ENCODE results near the gene CCSER1. TPM values are rescaled to one million over a fixed set of nuclear protein-coding genes. Genes with fewer than 3 reads are reported as not detected.

CCSER1 gene
- total RNA-seq, 8 experiments from 2014 or later, result 6.9 to 59.5 (median 25.8) TPM

DNA sequence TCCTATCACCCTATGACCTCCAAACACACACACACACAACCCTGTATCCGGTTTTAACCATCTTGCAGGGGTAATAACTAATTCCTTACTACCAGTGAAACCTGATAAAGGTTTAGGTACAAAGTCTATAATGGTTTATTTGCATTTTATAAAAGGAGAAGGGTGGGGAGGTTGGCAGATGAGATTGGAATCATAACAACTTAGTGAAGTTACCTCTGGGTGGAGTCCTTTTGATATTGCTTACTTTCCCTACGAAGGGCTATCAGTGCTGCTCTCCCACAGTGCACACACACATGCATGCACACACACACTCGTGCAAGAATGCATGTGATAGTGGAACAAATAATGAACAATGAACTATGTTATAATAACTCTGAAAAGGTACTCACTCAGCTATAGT, 56.1 kb downstream of the CCSER1 start:
- peak in 1 of 8 experiments; percentile 22 for ATAC-seq (replicated peaks in 6 of 8)
- in situ Hi-C loops (cut with MboI; ENCODE audit: low pct_unique_long_range_greater_than_20kb in 2 of 9, low sequenced_read_pairs in 9 of 9, unreplicated experiment in 9 of 9), result no loop called here
- Histone ChIP-seq H3K27ac (no peak overlapping the region), H3K4me1 (replicated peaks in 1 of 2) (peaks cover 14 to 34% of the 10 kb centered on the region in 2 donors), H3K4me3 (no peak overlapping the region)
- WGBS, 10 experiments, result 0 to 100% (median 63%) methylated on average over 1 to 3 of the region's 3 CpGs; no CpG with 5 or more reads in 3 of the 10 experiments

DNA sequence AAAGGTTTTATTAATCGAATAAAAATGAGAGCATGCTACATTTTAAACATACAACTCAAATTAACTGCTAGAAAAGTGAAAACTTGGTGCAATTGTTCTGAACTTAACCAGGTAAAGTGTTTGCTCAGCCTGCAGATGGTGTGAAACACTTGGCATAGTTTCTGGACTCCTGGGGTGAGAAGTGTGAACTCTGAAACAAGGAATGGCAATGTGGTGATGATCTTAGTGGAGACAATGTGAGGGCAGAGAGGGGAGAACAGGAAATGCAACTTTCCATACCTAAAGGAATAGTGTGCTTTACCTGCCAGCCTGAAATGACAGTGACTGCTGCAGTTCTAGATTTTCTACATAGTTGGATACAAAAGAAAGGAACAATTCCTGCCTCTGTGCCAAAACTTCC, 57.4 kb downstream of the CCSER1 start:
- WGBS, 10 experiments, result 0 to 100% (median 80%) methylated on average over 1 of the region's 1 CpG; no CpG with 5 or more reads in 1 of the 10 experiments
- ATAC-seq (replicated peaks in 6 of 8), result no peak
- Histone ChIP-seq H3K4me3 (no peak overlapping the region), H3K27ac (no peak overlapping the region), H3K4me1 (replicated peaks in 1 of 2) (peaks cover 14 to 42% of the 10 kb centered on the region in 2 donors)
- in situ Hi-C loops (cut with MboI; ENCODE audit: low pct_unique_long_range_greater_than_20kb in 2 of 9, low sequenced_read_pairs in 9 of 9, unreplicated experiment in 9 of 9), result no loop called here

DNA sequence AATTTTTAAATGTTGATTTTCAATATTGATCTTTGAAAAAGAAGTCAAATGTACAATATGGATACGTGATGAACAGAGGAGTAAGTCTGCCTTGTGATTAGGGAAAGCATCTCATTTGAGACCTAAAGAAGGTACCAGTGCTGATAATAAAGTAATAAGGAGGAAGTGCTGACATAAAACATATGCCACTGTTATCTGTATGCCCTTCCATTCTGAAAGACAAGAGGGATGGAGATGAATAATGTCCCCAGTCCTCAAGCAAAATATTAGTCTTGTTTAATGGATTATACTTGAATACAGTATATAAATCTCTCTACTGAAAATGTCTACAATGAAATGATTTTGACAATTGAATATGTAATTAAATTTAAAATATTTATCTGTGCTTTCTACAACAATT, 58.2 kb downstream of the CCSER1 start:
- 10 to 100% (median 93%) methylated on average over 1 of the region's 1 CpG; no CpG with 5 or more reads in 2 of the 10 experiments for WGBS, 10 experiments
- in situ Hi-C loops (cut with MboI; ENCODE audit: low pct_unique_long_range_greater_than_20kb in 2 of 9, low sequenced_read_pairs in 9 of 9, unreplicated experiment in 9 of 9), result no loop called here
- H3K4me3 ChIP-seq, result no peak overlapping the region
- H3K27ac ChIP-seq, result no peak overlapping the region
- peaks cover 14 to 42% of the 10 kb centered on the region in 2 donors for H3K4me1 ChIP-seq (replicated peaks in 1 of 2)
- no peak for ATAC-seq (replicated peaks in 6 of 8)

DNA sequence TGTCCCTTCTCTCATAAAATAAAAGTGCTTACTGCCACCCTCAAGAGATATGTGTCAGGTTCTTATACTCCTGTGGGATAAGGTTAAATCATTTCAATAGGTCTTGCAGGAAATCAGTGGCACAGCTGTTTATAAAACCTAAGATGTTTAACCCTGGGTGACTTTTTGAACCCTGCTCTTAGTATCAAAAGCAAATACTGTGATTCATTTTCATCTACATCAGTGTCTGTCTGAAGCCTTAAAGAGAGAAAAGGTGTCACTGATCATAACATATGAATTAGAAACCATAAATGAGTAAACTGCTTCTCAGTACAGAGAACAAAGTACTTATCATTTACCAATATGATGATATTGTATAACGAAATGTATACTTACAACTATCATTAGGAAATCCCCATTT, 59.0 kb downstream of the CCSER1 start:
- Histone ChIP-seq H3K4me3 (no peak overlapping the region), H3K4me1 (replicated peaks in 1 of 2) (peaks cover 14 to 42% of the 10 kb centered on the region in 2 donors), H3K27ac (no peak overlapping the region)
- peak in 2 of 8 experiments; percentile 13 to 44 for ATAC-seq (replicated peaks in 6 of 8)
- WGBS, 10 experiments, result 6 to 100% (median 77%) methylated on average over 1 of the region's 1 CpG; no CpG with 5 or more reads in 1 of the 10 experiments
- in situ Hi-C loops (cut with MboI; ENCODE audit: low pct_unique_long_range_greater_than_20kb in 2 of 9, low sequenced_read_pairs in 9 of 9, unreplicated experiment in 9 of 9), result no loop called here

DNA sequence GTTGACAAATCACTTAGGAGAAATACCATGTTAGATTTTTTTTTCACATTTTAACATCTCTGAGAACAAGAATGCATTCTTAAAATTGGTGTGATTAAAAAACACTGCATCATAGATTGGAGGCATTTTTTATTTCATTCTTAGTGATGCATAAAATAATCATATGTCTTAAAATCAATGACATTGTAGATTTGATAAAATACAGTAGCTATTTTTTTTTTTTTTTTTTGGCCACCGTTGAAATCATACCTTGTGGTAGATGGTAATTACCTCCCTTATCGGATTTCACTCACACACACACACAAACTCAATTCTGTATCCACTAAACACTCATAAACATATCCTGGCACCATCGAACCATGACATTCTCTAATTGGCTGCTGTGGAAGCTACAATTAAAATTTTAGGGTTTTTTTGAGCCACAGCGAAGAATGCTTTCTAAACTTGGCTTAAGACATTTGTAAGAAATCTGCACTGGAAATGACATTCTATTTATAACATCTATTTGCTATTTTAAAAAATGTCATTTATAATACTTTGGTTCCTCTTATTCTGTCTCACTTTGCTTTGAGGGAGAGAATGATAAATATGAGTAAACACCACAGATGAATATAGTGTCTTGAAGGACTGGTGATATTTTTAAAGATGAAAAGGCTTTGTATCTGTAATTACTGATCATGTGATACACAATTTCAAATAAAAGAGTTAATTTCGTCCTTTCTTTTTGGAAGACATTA, 60.1 kb downstream of the CCSER1 start:
- in situ Hi-C loops (cut with MboI; ENCODE audit: low pct_unique_long_range_greater_than_20kb in 2 of 9, low sequenced_read_pairs in 9 of 9, unreplicated experiment in 9 of 9), result no loop called here
- 8 to 100% (median 82%) methylated on average over 2 to 5 of the region's 5 CpGs for WGBS, 10 experiments
- H3K4me3 ChIP-seq, result no peak overlapping the region
- peaks cover 14 to 42% of the 10 kb centered on the region in 2 donors for H3K4me1 ChIP-seq (replicated peaks in 1 of 2)
- no peak overlapping the region for H3K27ac ChIP-seq
- ATAC-seq (replicated peaks in 6 of 8), result no peak

DNA sequence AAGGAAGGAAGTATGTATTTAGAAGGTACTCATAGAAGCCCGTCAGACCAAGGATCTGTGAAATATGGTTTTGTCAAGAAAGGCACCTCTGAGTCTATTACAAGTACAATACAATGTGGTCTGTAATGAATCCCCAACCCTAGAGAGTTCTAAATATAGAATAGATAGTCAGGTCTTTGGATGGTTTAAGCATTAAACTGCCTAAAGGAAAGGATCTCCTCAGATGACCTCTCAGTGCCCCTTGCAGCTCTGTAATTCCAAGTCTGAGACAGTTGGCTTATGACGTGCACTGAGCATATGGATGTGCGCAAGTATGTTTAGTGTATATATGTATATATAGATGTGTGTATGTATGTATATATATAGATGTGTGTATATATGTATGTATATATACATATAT, 62.0 kb downstream of the CCSER1 start:
- H3K4me1 ChIP-seq (replicated peaks in 1 of 2), result peaks cover 14 to 42% of the 10 kb centered on the region in 2 donors
- no peak overlapping the region for H3K4me3 ChIP-seq
- no peak overlapping the region for H3K27ac ChIP-seq
- WGBS, 10 experiments, result 10 to 92% (median 41%) methylated on average over 1 to 3 of the region's 3 CpGs; no CpG with 5 or more reads in 3 of the 10 experiments
- ATAC-seq (replicated peaks in 6 of 8), result peak in 6 of 8 experiments; percentile 12 to 73 (median 50)
- in situ Hi-C loops (cut with MboI; ENCODE audit: low pct_unique_long_range_greater_than_20kb in 2 of 9, low sequenced_read_pairs in 9 of 9, unreplicated experiment in 9 of 9), result no loop called here

DNA sequence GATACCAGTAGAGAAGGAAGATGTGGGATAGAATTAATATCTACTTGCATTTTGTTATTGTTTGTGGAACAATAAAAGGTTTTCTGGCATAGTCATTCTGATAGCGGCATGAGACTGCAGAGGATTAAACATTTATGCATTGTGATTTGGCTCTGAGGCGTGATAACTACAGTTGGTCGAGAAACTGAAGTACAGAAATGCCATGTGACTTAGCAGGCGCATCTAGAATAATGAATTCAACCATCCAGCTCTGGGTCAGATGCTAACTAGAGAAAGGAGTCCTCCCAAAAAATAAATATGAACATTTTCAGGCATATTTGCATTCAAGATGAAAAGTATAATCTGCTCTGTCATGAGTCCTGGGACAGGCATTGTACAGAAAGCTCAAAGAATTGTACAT, 62.8 kb downstream of the CCSER1 start:
- 0 to 100% (median 85%) methylated on average over 1 to 4 of the region's 4 CpGs; no CpG with 5 or more reads in 2 of the 10 experiments for WGBS, 10 experiments
- Histone ChIP-seq H3K4me1 (replicated peaks in 1 of 2) (peaks cover 9 to 39% of the 10 kb centered on the region in 2 donors), H3K4me3 (no peak overlapping the region), H3K27ac (no peak overlapping the region)
- ATAC-seq (replicated peaks in 6 of 8), result peak in 3 of 8 experiments; percentile 67 to 74 (median 73)
- in situ Hi-C loops (cut with MboI; ENCODE audit: low pct_unique_long_range_greater_than_20kb in 2 of 9, low sequenced_read_pairs in 9 of 9, unreplicated experiment in 9 of 9), result no loop called here

DNA sequence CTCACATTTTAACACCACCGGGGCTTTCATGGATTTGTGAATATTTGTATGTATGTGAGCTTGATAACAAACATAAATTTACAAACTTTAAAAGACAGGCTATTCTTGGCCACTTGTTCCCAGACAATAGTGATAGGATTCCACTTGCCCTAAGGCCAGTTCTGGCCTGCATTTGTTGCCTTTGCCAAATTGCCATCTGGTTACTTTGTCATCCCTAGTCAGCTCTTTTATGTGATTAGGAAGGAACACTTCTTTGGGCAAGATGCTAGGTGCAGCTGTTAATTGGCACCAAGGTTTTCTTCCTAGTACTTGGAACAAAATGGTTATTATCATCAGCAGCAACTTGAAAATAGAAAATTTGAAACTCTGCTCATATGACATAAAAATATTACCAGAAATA, 63.3 kb downstream of the CCSER1 start:
- 0 to 100% (median 0%) methylated on average over 1 of the region's 1 CpG; no CpG with 5 or more reads in 3 of the 10 experiments for WGBS, 10 experiments
- peak in 3 of 8 experiments; percentile 27 to 36 (median 35) for ATAC-seq (replicated peaks in 6 of 8)
- H3K4me1 ChIP-seq (replicated peaks in 1 of 2), result peaks cover 5 to 33% of the 10 kb centered on the region in 2 donors
- H3K4me3 ChIP-seq, result no peak overlapping the region
- in situ Hi-C loops (cut with MboI; ENCODE audit: low pct_unique_long_range_greater_than_20kb in 2 of 9, low sequenced_read_pairs in 9 of 9, unreplicated experiment in 9 of 9), result no loop called here
- no peak overlapping the region for H3K27ac ChIP-seq

DNA sequence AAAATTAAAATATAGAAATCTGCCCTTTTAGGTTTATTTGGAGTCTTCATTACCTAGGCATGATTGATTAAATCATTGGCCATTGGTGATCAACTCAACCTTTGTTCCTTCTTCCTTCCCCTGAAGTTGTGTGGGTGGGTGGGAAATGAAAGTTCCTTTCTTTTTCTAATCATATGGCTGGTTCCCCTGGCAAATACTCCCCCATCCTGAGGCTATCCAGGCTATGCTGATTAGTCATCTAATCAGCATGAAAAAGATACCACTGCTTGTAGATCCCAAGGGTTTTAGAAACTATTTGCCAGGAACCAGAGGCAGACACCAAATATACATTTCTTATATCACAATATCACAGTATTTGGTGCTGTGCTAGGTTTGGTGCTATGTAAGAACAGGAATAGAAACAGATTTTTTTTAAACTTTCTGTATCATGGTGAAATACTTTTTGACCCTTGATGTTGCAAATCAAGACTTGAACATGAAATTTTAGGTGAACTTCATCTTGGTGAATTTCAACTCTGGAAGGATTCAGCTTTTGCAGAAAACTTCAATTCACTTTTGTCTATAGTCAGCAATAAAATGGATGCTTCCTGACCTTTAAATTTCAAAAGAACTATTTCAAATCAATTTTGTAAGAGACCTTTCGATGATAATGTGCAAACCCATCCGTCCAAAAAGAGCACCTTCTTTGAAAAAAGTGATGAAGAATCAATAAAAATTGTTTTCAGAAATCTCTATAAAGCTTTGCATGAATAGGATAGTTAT, 71.1 kb downstream of the CCSER1 start:
- no peaks in the 10 kb centered on the region for H3K4me1 ChIP-seq (replicated peaks in 1 of 2)
- 17 to 93% (median 80%) methylated on average over 2 of the region's 2 CpGs; no CpG with 5 or more reads in 1 of the 10 experiments for WGBS, 10 experiments
- no peak for ATAC-seq (replicated peaks in 6 of 8)
- no peak overlapping the region for H3K27ac ChIP-seq
- H3K4me3 ChIP-seq, result no peak overlapping the region
- in situ Hi-C loops (cut with MboI; ENCODE audit: low pct_unique_long_range_greater_than_20kb in 2 of 9, low sequenced_read_pairs in 9 of 9, unreplicated experiment in 9 of 9), result no loop called here

DNA sequence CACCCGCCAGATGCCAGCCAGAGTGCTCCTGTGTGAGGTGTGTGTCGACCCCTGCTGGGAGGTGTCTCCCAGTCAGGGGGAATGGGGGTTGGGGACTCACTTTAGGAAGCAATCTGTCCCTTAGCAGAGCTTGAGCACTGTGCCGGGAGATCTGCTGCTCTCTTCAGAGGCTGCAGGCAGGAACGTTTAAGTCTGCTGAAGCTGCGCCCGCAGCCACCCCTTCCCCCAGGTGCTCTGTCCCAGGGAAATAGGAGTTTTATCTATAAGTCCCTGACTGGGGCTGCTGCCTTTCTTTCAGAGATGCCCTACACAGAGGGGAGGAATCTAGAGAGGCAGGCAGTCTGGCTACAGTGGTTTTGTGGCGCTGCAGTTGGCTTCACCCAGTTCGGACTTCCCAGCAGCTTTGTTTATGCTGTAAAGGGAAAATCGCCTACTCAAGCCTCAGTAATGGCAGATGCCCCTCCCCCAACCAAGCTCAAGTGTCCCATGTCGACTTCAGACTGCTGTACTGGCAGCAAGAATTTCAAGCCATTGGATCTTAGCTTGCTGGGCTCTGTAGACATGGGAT, 80.8 kb downstream of the CCSER1 start:
- WGBS, 10 experiments, result 5 to 90% (median 78%) methylated on average over 2 to 6 of the region's 10 CpGs; no CpG with 5 or more reads in 5 of the 10 experiments
- ATAC-seq (replicated peaks in 6 of 8), result no peak
- Histone ChIP-seq H3K4me1 (replicated peaks in 1 of 2) (no peaks in the 10 kb centered on the region), H3K27ac (no peak overlapping the region), H3K4me3 (no peak overlapping the region)
- in situ Hi-C loops (cut with MboI; ENCODE audit: low pct_unique_long_range_greater_than_20kb in 2 of 9, low sequenced_read_pairs in 9 of 9, unreplicated experiment in 9 of 9), result no loop called here

DNA sequence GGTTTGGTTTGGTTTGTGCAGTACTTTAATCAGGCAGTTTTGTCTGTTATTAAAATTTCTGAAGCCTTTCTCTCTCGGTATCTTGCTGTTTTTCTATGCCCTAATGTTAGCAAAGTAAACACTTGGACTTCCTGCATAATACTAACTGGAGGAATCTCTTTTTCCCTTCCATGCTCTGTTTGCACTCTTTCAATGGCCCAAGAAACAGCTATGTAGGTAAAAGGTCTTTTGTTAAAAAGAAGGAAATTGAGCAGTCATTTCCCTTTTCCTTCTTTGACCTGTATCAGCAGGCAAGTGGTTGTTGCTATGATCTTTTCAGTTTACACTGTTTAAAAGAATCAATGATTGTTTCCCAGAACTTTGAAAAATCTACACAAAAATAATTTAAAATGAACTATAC, 82.7 kb downstream of the CCSER1 start:
- Histone ChIP-seq H3K27ac (no peak overlapping the region), H3K4me1 (replicated peaks in 1 of 2) (no peaks in the 10 kb centered on the region), H3K4me3 (no peak overlapping the region)
- in situ Hi-C loops (cut with MboI; ENCODE audit: low pct_unique_long_range_greater_than_20kb in 2 of 9, low sequenced_read_pairs in 9 of 9, unreplicated experiment in 9 of 9), result no loop called here
- peak in 1 of 8 experiments; percentile 48 for ATAC-seq (replicated peaks in 6 of 8)
- WGBS, 10 experiments, result 0 to 83% (median 50%) methylated on average over 1 of the region's 1 CpG

DNA sequence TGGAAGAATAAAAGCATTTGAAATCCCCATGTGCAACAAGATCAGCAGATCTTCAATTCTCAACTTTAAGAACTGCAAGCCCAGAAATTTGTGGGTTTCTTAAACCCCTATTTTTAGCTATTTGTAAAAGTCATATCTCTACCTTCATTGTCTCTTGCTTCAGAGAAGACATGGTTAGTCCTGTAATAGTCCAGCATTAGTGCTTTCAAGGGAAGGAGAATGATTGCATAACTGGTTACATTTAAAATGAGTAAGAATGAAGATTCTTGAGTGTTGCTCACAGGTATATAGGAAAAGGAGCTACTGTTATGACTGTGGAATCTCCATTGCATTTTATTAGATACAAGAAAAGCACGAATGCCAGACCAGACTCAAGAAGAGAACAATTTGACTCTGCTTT, 84.0 kb downstream of the CCSER1 start:
- ATAC-seq (replicated peaks in 6 of 8), result no peak
- Histone ChIP-seq H3K4me1 (replicated peaks in 1 of 2) (no peaks in the 10 kb centered on the region), H3K4me3 (no peak overlapping the region), H3K27ac (no peak overlapping the region)
- in situ Hi-C loops (cut with MboI; ENCODE audit: low pct_unique_long_range_greater_than_20kb in 2 of 9, low sequenced_read_pairs in 9 of 9, unreplicated experiment in 9 of 9), result no loop called here
- 0 to 100% (median 86%) methylated on average over 1 of the region's 1 CpG; no CpG with 5 or more reads in 3 of the 10 experiments for WGBS, 10 experiments

DNA sequence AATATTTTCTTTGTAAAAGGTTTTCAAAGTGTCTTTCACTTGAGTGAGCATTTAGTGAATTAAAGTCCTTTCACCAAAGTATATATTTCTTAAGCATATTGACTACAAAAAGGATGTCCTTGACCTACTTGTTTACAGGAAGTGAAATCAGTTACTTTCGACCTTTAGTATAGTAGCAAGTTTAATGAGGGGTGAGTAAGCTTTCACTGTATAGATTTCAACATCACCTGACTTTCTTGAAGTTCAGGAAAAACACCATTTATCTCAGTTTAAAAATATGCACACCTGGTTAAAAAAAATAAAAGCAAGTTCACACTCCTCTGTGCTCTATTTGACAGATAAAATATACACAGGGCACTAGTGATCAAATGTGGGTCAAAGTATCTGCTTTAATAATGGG, 88.1 kb downstream of the CCSER1 start:
- WGBS, 10 experiments, result 0 to 100% (median 67%) methylated on average over 1 of the region's 1 CpG; no CpG with 5 or more reads in 1 of the 10 experiments
- no peak overlapping the region for H3K27ac ChIP-seq
- ATAC-seq (replicated peaks in 6 of 8), result no peak
- H3K4me1 ChIP-seq (replicated peaks in 1 of 2), result peaks cover 0 to 3% of the 10 kb centered on the region in 2 donors
- in situ Hi-C loops (cut with MboI; ENCODE audit: low pct_unique_long_range_greater_than_20kb in 2 of 9, low sequenced_read_pairs in 9 of 9, unreplicated experiment in 9 of 9), result no loop called here
- no peak overlapping the region for H3K4me3 ChIP-seq
